MM.1S (cell line): Measurements from ENCODE around the gene RGS11.

Experiments used
- DNase-seq: peaks from one replicate; pipeline ENCODE4 v3.0.0-alpha.2; 2015
- H2AFZ ChIP-seq: fragments of 300-600 bp; sonication (generic); 2 replicates; pipeline ENCODE4 v1.6.0; 2016; ENCODE audit warnings: antibody characterized with exemption, low read length
- H3F3A ChIP-seq: fragments of 300-600 bp; sonication (generic); 2 replicates; pipeline ENCODE4 v1.6.1; 2016; ENCODE audit warnings: mild to moderate bottlenecking, antibody characterized with exemption, low read length, moderate library complexity, mixed read lengths; ENCODE audit not compliant: insufficient read depth
- H3K27ac ChIP-seq: fragments of 300-600 bp; sonication (generic); 2 replicates; pipeline ENCODE4 v1.5.1; 2016; ENCODE audit warnings: mild to moderate bottlenecking, low read length
- H3K27me3 ChIP-seq: fragments of 300-600 bp; sonication (generic); replicated peaks from 2 replicates; pipeline ENCODE4 v1.6.0; 2016; ENCODE audit warnings: low read length; ENCODE audit not compliant: insufficient read depth
- H3K36me3 ChIP-seq: fragments of 300-600 bp; sonication (generic); replicated peaks from 2 replicates; pipeline ENCODE4 v1.6.1; 2016; ENCODE audit warnings: mild to moderate bottlenecking, low read length, mixed read lengths; ENCODE audit not compliant: insufficient read depth
- H3K4me1 ChIP-seq: fragments of 300-600 bp; sonication (generic); 2 replicates; pipeline ENCODE4 v1.6.1; 2016; ENCODE audit warnings: low read length, mixed read lengths
- H3K4me2 ChIP-seq: fragments of 300-600 bp; sonication (generic); 2 replicates; pipeline ENCODE4 v1.6.0; 2016; ENCODE audit warnings: low read depth, low read length
- H3K4me3 ChIP-seq: fragments of 300-600 bp; sonication (generic); 2 replicates; pipeline ENCODE4 v1.5.1; 2016; ENCODE audit warnings: low read length, mixed read lengths
- H3K79me2 ChIP-seq: fragments of 300-600 bp; sonication (generic); 2 replicates; pipeline ENCODE4 v1.6.1; 2016; ENCODE audit warnings: mixed run types, low read length, mixed read lengths
- H3K9ac ChIP-seq: fragments of 300-600 bp; sonication (generic); 2 replicates; pipeline ENCODE4 v1.6.1; 2016; ENCODE audit warnings: low read length, mixed read lengths
- H3K9me2 ChIP-seq: fragments of 300-600 bp; sonication (generic); replicated peaks from 2 replicates; pipeline ENCODE4 v1.6.1; 2016; ENCODE audit warnings: mild to moderate bottlenecking, low read length, mixed read lengths; ENCODE audit not compliant: insufficient read depth
- H3K9me3 ChIP-seq: fragments of 300-600 bp; sonication (generic); replicated peaks from 2 replicates; pipeline ENCODE4 v1.6.1; 2016; ENCODE audit warnings: mild to moderate bottlenecking, low read length, mixed read lengths; ENCODE audit not compliant: insufficient read depth
- H4K20me1 ChIP-seq: fragments of 300-600 bp; sonication (generic); 2 replicates; pipeline ENCODE4 v1.6.1; 2016; ENCODE audit warnings: mild to moderate bottlenecking, low read length, moderate library complexity, mixed read lengths; ENCODE audit not compliant: insufficient read depth
- CTCF ChIP-seq: fragments of 300-600 bp; sonication (generic); IDR thresholded peaks from 2 replicates; pipeline ENCODE4 v1.5.1; 2016; ENCODE audit warnings: antibody characterized with exemption, low read length, mixed read lengths
- EZH2 ChIP-seq: fragments of 300-600 bp; sonication (generic); optimal IDR thresholded peaks from 2 replicates; pipeline ENCODE3; 2017; ENCODE audit warnings: low read depth, mild to moderate bottlenecking, antibody characterized with exemption, low read length, mixed read lengths
- EZH2phosphoT487 ChIP-seq: fragments of 300-600 bp; sonication (generic); IDR thresholded peaks from 2 replicates; pipeline ENCODE4 v1.6.1; 2018; ENCODE audit warnings: antibody characterized with exemption, low read length

Gene RGS11

GRCh38 chr16:272633-273546, 2.9 kb downstream of the RGS11 start:
- H4K20me1 ChIP-seq = no peaks in the 10 kb centered on the region
- H3K9me3 ChIP-seq = no peaks in the 10 kb centered on the region
- H2AFZ ChIP-seq = peak overlapping the region; percentile 2; the same call in 1 of the 2 replicates
- no peaks in the 10 kb centered on the region for H3K36me3 ChIP-seq
- no peaks in the 10 kb centered on the region for H3F3A ChIP-seq
- peak overlapping the region; percentile 9; the same call in 1 of the 2 replicates for H3K4me3 ChIP-seq
- peak overlapping the region; percentile 41; the same call in 1 of the 2 replicates for H3K4me2 ChIP-seq
- H3K9ac ChIP-seq = no peak overlapping the region
- no peaks in the 10 kb centered on the region for H3K4me1 ChIP-seq
- no peaks in the 10 kb centered on the region for H3K9me2 ChIP-seq
- DNase-seq = no peak
- TF ChIP-seq EZH2phosphoT487 (no peak), EZH2 (no peak), CTCF (no peak)
- H3K27me3 ChIP-seq = peaks cover 52% of the 10 kb centered on the region
- no peaks in the 10 kb centered on the region for H3K79me2 ChIP-seq
- H3K27ac ChIP-seq = no peak overlapping the region

GRCh38 chr16:270381-271255, 5.1 kb downstream of the RGS11 start:
- H3K36me3 ChIP-seq = no peaks in the 10 kb centered on the region
- H3F3A ChIP-seq = no peaks in the 10 kb centered on the region
- no peaks in the 10 kb centered on the region for H3K4me1 ChIP-seq
- no peak overlapping the region for H3K4me2 ChIP-seq
- no peaks in the 10 kb centered on the region for H3K79me2 ChIP-seq
- no peak overlapping the region for H3K27ac ChIP-seq
- no peak overlapping the region for H3K9ac ChIP-seq
- H3K4me3 ChIP-seq = no peak overlapping the region
- TF ChIP-seq CTCF (no peak), EZH2 (no peak), EZH2phosphoT487 (no peak)
- no peaks in the 10 kb centered on the region for H3K9me2 ChIP-seq
- H2AFZ ChIP-seq = no peak overlapping the region
- no peak for DNase-seq
- H4K20me1 ChIP-seq = no peaks in the 10 kb centered on the region
- H3K9me3 ChIP-seq = no peaks in the 10 kb centered on the region
- peaks cover 52% of the 10 kb centered on the region for H3K27me3 ChIP-seq

GRCh38 chr16:269061-269796, 6.5 kb downstream of the RGS11 start:
- Histone ChIP-seq H2AFZ (no peak overlapping the region), H3F3A (no peaks in the 10 kb centered on the region), H3K79me2 (no peaks in the 10 kb centered on the region), H3K4me2 (no peak overlapping the region), H3K36me3 (no peaks in the 10 kb centered on the region), H3K9me3 (no peaks in the 10 kb centered on the region), H3K4me1 (no peaks in the 10 kb centered on the region), H3K4me3 (no peak overlapping the region), H3K9ac (no peak overlapping the region), H3K27ac (no peak overlapping the region), H4K20me1 (no peaks in the 10 kb centered on the region), H3K9me2 (no peaks in the 10 kb centered on the region), H3K27me3 (peaks cover 42% of the 10 kb centered on the region)
- TF ChIP-seq EZH2phosphoT487 = no peak
- TF ChIP-seq EZH2 = no peak
- TF ChIP-seq CTCF = no peak
- no peak for DNase-seq
